Parathyroid adenoma (tissue), 2 donors: ENCODE measurements around the gene BDP1.
"Not testable (repeated sequence)": the region's sequence is repeated elsewhere in the genome, so short reads cannot be mapped to it uniquely, and the experiment has no call there.

Experiments used
- H2AFZ ChIP-seq: fragments of 300-600 bp; sonication (generic); one replicate; pipeline ENCODE4 v1.7.0; 2017; ENCODE audit warnings: antibody characterized with exemption, mild to moderate bottlenecking
- H3K27ac ChIP-seq: fragments of 300-600 bp; sonication (generic); one replicate; pipeline ENCODE4 v1.7.0; 2017
- H3K27me3 ChIP-seq: fragments of 300-600 bp; sonication (generic); one replicate; pipeline ENCODE4 v1.7.0; 2017; ENCODE audit warnings: low read length; ENCODE audit not compliant: control insufficient read depth, insufficient read depth
- H3K36me3 ChIP-seq: fragments of 300-600 bp; sonication (generic); one replicate; pipeline ENCODE4 v1.7.0; 2017; ENCODE audit warnings: low read length; ENCODE audit not compliant: control insufficient read depth, insufficient read depth
- H3K4me1 ChIP-seq: fragments of 300-600 bp; sonication (generic); one replicate; pipeline ENCODE4 v1.7.0; 2017; ENCODE audit warnings: control low read depth
- H3K4me2 ChIP-seq: fragments of 300-600 bp; sonication (generic); one replicate; pipeline ENCODE4 v1.7.0; 2017; ENCODE audit warnings: low read length
- H3K4me3 ChIP-seq: fragments of 300-600 bp; sonication (generic); one replicate; pipeline ENCODE4 v1.7.0; 2017; ENCODE audit warnings: low read depth, low read length
- H3K79me2 ChIP-seq: fragments of 300-600 bp; sonication (generic); one replicate; pipeline ENCODE4 v1.7.0; 2017; ENCODE audit warnings: control low read depth
- H3K9ac ChIP-seq: fragments of 300-600 bp; sonication (generic); one replicate; pipeline ENCODE4 v1.7.0; 2017; ENCODE audit warnings: mild to moderate bottlenecking
- H3K9me3 ChIP-seq: fragments of 300-600 bp; sonication (generic); one replicate; pipeline ENCODE4 v1.7.0; 2017; ENCODE audit warnings: low read length; ENCODE audit not compliant: control insufficient read depth
- TF ChIP-seq, protein P1 (sequence below): fragments of 300-600 bp; sonication (generic); IDR thresholded peaks from one replicate; pipeline ENCODE4 v1.7.0; 2017; ENCODE audit warnings: antibody characterized with exemption, mild to moderate bottlenecking
- donor health status: primary hyperparathyroidism.

The BDP1 gene

DNA sequence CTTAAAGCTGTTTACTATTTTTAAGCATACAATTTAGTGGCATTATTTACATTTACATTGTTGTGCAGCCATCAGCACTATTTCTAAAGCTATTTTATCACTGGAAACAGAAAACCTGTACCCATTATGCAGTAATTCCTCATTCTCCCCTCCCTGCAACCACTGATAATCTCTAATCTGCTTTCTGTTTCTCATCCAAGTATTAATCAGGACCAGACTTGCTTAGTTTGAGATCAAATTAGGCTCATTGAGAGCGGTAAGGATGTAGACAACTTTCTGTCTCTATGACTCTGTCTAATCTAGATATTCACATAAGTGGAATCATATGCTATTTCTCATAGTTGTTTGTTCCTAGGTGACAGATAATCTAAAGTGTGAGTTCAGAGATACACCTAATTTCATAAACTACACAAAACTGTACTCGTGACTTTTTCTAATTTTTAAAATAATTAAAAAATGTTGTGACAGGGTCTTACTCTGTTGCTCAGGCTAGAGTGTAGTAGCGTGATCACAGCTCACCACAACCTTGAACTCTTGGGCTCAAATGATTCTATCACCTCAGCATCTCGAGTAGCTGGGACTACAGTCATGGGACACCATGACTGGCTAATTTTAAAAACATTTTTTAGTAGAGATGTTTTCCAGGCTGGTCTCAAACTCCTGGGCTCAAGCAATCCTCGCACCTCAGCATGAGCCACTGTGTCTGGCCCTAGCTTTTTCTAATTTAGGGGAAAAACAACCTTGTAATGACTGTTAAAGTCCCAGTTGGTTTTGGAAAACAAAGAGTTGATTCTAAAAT, 37.6 kb downstream of the BDP1 start:
- Histone ChIP-seq H3K9me3 (no peaks in the 10 kb centered on the region), H3K4me2 (no peak overlapping the region), H2AFZ (no peak overlapping the region), H3K27me3 (no peaks in the 10 kb centered on the region), H3K9ac (no peak overlapping the region), H3K4me1 (no peaks in the 10 kb centered on the region), H3K4me3 (no peak overlapping the region), H3K79me2 (no peaks in the 10 kb centered on the region), H3K36me3 (no peaks in the 10 kb centered on the region), H3K27ac (no peak overlapping the region)
- TF ChIP-seq, protein P1, sequence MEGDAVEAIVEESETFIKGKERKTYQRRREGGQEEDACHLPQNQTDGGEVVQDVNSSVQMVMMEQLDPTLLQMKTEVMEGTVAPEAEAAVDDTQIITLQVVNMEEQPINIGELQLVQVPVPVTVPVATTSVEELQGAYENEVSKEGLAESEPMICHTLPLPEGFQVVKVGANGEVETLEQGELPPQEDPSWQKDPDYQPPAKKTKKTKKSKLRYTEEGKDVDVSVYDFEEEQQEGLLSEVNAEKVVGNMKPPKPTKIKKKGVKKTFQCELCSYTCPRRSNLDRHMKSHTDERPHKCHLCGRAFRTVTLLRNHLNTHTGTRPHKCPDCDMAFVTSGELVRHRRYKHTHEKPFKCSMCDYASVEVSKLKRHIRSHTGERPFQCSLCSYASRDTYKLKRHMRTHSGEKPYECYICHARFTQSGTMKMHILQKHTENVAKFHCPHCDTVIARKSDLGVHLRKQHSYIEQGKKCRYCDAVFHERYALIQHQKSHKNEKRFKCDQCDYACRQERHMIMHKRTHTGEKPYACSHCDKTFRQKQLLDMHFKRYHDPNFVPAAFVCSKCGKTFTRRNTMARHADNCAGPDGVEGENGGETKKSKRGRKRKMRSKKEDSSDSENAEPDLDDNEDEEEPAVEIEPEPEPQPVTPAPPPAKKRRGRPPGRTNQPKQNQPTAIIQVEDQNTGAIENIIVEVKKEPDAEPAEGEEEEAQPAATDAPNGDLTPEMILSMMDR = no peak

DNA sequence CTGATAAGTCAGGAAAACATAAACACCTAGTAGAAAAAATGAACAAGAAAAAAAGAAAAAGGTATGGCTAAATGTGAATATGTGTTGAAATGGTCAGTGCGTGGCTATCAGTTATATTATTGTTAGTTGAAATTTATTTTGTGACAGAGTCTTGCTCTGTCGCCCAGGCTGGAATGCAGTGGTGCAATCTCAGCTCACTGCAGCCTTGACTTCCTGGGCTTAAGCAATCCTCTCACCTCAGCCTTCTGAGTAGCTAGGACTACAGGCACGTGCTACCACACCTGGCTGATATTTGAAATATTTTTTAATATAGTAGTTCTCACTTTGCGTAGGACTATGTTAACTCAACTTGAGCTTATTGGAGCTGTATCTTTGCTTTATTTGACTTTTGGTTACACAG, 38.8 kb downstream of the BDP1 start:
- not testable (repeated sequence) for H3K27ac ChIP-seq, H3K27me3 ChIP-seq, H3K9me3 ChIP-seq, H3K79me2 ChIP-seq, H3K4me3 ChIP-seq, H3K4me2 ChIP-seq, H3K4me1 ChIP-seq, H3K36me3 ChIP-seq, H2AFZ ChIP-seq, H3K9ac ChIP-seq

- not testable (repeated sequence) for H3K4me1 ChIP-seq, H3K9ac ChIP-seq, H3K4me2 ChIP-seq, H2AFZ ChIP-seq, H3K27me3 ChIP-seq, H3K4me3 ChIP-seq, H3K36me3 ChIP-seq, H3K27ac ChIP-seq, H3K79me2 ChIP-seq, H3K9me3 ChIP-seq
These were observed 43.3 kb downstream of the BDP1 start for GRCh38 chr5:71498756-71499155.

- H3K9me3 ChIP-seq = no peaks in the 10 kb centered on the region
- H3K9ac ChIP-seq = no peak overlapping the region
- no peak overlapping the region for H3K4me2 ChIP-seq
- no peak overlapping the region for H3K4me3 ChIP-seq
- no peaks in the 10 kb centered on the region for H3K79me2 ChIP-seq
- H3K27ac ChIP-seq = no peak overlapping the region
- TF ChIP-seq, protein P1 = no peak
- H3K4me1 ChIP-seq = no peaks in the 10 kb centered on the region
- no peak overlapping the region for H2AFZ ChIP-seq
- peaks cover 2% of the 10 kb centered on the region for H3K36me3 ChIP-seq
- no peaks in the 10 kb centered on the region for H3K27me3 ChIP-seq
These were observed 48.1 kb downstream of the BDP1 start for GRCh38 chr5:71503536-71503935.

DNA sequence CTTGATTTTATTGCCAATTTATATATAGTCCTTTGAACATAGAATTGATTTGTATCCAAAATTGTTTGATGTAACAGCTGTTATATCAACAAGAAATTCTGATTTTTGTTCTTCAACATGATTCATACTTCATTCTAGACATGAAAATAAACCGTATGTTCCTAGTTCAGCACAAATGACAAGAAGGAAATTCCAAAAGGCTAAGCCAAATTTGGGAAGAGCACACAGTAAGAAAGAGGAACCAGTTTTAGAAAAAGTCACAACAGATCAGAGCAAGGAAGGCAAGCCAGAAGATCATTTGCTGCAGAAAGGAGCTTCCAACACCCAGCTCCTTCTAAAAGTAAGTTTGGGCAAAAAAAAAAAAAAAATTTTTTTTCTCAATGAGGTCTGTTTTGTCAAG, 66.7 kb downstream of the BDP1 start:
- Histone ChIP-seq H3K4me3 (no peak overlapping the region), H3K36me3 (peaks cover 2% of the 10 kb centered on the region), H2AFZ (no peak overlapping the region), H3K9me3 (no peaks in the 10 kb centered on the region), H3K4me2 (no peak overlapping the region), H3K9ac (no peak overlapping the region), H3K27ac (no peak overlapping the region), H3K4me1 (no peaks in the 10 kb centered on the region), H3K79me2 (no peaks in the 10 kb centered on the region), H3K27me3 (no peaks in the 10 kb centered on the region)
- TF ChIP-seq, protein P1 = no peak

- H3K36me3 ChIP-seq, H3K27me3 ChIP-seq, H3K9me3 ChIP-seq, H3K4me3 ChIP-seq, H2AFZ ChIP-seq, H3K9ac ChIP-seq, H3K4me2 ChIP-seq, H3K4me1 ChIP-seq, H3K27ac ChIP-seq, H3K79me2 ChIP-seq: not testable (repeated sequence)
These were observed 70.2 kb downstream of the BDP1 start for GRCh38 chr5:71525611-71526010.
